Stimulated activated CD4-positive, alpha-beta T cell treated with anti-CD3 and anti-CD28 coated beads, Interleukin-4, amount 100 ng/mL, for 48 hours (primary cell): ENCODE data around the gene COPS9.

Experiments
- DNase-seq, 2 donors: peaks; one replicate each; pipeline ENCODE4 v3.0.0-alpha.2; 2020; ENCODE audit warnings: low read depth in 2 of 2

COPS9 gene

DNA sequence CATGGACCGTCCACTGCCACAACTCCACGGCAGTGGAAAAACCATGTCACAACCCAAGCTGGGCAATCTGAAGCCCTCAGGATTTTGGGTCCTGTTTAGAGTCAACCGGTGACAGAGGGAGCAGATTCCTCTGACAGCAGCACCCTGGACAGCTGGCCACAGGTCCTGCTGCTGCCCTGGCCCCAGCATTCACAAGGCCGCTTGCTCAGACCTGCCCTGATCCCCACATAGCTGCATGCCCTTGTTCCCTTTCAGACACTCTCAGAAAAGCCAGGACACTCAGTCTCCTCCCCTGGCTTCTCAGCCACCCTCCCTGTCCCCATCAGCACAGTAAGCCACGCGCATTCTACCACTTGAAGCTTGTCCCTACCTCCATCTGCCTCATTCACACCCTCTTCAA is 1.6 kb downstream of the COPS9 start:
- DNase-seq = no peak

DNA sequence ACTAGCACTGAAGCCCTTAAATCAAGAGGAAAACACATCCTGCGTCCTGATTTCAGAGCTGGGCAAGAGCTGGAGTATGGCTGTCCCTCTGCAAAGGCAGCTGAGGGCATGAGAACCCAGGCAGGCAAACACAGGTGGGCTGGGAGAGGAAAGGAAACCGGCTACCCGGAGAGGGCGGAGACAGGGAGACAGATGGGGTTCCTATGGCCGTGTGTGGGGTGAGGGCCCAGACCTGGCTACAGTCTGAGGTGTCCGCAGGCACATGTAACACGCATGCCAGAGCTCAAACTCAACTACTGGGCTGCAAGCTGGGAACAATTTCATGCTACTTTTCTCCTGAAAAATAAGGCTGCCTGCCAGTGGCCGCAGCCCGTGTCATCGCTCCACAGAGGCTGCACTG is 2.7 kb downstream of the COPS9 start:
- no peak for DNase-seq

DNA sequence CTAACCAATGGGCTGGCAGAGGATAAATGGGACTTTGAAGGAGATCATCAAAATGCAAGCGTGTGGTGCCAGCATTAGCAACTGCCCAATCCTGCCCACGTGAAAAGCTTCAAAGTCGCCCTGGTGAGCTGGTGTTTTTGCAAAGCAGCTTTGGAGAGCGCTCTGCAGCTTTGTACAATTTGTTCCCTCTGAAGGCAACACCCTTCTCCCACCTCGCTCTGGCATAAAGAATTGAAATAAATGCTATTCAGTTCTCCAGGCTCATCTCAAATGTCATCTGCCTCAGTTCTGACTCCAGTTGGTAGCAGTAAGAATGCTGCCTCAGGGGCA is 3.5 kb downstream of the COPS9 start:
- DNase-seq = no peak

DNA sequence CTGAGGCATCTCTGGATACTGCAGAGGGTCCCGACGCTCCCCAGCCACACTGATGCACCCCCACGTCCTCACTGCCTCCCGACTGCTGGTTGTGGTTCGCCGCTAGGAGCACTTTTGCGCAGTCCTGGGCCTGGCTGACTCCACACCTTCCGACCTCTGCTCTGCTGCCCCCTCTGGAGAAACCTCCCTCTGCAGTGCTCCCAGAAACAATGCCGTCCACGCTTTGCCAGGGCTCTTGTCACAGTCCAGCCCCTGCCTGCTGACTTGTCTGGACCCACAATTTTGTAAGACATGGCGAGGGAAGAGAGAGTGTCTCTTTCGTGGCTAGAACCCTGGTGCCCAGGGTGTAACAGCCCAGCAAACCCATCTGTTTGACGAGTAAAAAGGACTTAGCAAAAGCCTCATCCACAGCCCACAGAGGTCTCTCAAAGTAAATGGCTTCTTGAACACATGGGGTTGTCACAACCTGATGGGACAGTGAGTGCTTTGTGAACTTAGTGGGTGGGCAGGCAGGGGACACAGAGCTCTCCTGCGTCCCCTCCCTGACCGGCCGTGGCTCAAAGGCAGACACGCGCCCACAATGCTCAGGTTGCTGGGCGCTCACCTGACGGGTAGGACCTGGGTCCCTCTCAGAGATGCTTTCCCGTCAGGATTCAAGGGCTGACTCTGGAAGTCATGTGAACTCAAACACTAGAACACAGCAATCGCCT is 4.0 kb downstream of the COPS9 start:
- no peak for DNase-seq

DNA sequence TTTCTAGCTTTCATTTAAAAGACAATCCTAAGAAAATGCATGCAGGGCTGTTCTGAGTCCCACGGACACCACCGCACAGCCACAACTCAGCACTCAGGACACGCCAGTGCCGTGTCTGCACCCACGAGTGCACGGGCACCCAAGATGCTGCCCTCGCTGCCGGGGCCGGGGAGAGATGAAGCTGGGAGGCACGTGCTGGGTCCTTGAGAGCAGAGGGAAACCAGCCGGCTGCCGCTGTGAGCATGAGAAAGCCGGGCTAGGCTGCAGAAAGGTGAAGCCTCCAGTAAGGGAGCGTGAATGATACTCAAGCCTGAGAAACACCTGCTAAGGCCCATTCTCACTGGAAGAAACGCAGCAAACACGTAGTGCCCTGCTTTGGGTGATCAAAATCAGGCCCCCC is 4.8 kb downstream of the COPS9 start:
- no peak for DNase-seq

DNA sequence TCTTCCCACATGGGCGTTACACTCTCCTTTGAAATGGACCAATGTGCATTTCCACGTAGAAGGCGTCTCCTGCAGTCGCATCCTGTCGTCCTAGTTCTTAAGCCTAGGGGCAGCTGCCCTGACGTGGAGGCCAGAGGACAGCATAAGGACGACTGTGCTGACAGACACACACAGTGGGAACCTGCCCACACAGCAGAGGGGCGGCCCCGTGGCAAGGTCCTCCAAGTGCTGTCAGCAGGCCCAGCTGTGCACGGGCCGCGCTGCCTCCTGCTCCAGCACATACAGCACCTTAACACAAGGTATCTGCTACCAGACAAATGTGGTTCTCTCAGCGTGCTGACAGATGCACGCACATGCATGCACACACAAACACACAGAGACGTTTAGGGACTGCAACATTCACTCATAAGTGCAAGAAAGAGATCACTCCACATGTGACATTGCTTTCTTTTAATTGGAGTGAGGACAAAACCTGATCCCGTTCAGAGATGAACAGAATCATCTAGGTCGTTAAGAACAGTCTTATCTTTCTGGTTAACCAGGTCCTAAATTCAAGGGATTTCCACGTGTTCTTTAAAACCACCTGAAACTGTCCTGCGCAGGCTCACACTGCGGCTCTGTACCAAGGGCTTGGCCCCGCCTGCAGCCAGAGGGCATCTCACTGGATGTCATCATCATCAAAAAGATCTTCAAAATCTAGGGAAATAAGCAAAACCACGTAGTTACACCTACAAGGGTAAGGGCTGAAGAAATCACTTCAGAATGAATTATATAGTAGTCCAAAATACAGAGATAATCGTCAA is 5.5 kb downstream of the COPS9 start:
- no peak for DNase-seq

DNA sequence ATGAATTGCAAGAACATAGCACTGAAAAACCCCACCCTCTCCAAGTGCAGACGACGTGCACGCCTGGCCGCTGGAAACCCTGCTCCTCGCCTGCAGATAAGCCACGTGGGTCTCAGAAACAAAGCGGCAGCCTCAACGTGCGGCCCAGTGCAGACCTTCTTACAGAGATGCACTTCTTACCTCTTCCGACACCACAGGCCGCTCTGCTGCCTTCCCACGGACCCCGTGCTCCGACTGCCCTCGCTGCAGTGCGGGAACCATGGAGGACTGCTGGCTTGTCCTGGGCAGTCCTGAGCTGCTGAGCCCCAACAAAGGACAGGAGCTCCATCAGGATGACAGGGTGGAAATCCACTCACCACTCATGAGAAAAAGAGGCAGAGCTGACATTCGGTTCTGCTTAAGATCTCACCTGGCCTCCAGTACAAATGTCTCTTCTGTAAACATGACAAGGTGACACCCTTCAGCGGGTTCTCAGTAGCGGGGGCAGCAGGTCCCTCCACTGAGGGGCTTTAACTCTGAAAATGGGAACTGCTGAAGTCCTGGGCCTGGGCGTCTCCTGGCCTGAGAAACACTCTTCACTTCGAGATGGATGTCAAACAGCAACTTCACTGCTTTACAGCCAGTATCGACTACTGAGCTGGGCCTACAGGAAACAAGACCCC is 6.2 kb downstream of the COPS9 start:
- DNase-seq = no peak

DNA sequence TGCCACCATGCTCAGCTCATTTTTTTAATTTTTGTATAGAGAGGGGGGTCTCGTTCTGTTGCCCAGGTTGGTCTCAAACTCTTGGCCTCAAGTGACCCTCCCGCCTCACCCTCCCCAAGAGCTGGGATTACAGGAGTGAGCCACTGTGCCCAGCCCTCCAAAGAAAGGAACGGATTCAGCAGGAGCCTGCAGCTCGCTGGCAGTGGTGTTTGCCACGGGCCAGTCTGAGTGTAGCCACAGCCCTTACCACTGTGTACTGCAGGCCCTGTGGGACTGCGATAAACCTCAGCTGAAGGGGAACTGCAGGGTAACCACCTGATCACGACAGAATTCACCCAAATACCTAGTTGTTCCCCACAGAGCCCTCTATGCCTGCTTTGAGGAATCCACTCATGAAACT is 6.8 kb downstream of the COPS9 start:
- no peak for DNase-seq

DNA sequence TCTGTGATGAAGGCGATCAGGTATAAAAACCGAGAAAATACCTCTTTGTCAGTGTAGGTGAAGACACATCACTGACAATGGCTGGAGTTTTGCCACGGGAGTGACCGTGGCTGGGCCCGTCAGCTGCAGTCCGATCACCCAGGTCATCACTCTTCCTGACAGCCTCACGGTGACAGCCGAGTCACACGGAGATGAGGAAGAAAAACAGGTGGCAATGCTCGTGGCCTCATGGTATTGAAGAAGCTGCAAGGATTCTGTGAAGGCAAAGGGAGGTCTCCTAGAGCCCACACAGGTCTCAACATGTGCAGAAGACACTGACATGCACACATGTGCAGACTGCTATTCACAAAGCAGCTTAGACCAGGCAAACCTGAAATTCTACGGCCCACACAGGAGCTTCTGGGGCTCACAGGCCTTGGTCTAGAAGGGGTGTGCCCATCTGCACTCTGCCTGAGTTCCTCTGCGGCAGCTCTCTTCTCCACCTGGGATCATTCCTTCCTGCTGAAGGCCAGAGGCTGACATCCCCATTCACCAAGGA is 7.4 kb downstream of the COPS9 start:
- DNase-seq = no peak

DNA sequence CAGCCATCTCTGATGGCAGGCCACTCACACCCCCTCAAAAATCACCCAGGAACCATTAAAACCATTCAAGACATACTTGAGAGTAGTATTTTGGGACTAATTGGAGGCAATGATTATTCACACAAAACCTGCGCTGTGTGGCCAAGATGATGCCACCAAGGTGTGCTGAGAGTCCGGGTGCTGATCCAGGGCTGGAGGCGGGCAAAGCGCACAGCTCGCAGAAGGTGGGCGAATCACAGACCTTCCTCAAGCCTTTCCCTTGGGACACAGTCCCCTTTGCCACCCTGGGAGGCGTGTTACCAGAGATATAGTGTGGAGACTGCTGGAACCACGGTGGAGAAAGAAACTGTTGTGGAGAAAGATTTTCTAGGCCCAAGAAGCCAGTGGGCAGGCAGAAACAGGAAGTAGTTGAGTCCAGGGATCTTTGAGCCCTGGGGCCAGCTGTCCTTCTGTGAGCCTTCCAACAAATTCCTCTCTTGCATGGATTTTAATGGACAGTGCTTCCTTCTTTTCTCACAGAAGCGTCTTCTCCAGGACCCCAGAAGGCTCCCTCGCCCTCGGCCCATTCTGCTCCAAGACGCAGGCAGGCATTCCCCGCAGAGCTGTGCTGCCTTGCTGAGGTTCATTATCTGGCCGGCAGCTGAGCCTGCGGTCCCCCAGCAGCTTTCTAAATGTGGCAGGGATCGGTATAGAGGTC is 8.0 kb downstream of the COPS9 start:
- DNase-seq = no peak

DNA sequence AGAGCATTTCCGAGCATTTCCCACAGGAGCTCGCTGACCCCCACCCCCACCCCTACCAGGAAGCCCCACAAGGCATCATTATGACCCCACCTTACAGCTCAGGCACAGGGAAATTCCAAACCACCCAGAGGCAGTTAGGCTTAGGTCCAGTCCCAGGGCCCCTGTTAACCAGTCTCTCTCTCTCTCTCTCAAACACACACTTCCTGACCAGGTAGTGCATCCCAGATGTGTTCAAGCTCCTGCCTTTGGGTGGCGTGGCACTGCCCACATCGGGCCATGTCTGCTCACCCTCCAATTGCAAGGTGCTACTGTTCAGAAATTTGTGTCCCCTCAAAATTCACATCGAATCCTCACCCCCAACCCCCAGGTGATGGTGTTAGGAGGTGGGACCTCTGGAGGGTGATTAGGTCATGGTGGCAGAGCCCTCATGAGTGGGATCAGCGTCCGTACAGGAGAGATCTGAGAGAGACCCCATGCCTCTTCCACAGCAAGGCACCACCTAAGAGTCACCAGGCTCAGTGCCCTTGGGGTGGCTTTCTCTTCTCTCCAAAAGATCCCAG is 8.8 kb downstream of the COPS9 start:
- DNase-seq = no peak

DNA sequence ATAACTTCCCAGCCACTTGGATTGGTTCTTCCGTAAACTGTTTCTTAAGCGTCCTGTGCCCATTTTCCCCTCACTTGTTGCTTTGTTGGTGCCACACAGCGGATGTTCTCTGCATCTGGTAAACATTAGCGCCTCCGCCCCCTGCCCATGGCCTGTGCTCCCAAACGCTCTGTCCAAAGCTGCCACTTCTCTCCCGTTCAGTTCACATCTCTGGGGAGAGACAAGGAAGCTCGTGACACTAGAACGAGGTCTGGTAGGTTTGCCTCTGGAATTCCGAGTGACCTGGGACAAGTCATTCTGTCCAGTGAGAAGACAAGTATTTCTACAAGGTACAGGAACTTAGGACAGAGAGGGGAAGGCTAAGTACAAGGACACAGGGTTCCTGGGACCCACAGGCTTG is 9.4 kb downstream of the COPS9 start:
- no peak for DNase-seq

DNA sequence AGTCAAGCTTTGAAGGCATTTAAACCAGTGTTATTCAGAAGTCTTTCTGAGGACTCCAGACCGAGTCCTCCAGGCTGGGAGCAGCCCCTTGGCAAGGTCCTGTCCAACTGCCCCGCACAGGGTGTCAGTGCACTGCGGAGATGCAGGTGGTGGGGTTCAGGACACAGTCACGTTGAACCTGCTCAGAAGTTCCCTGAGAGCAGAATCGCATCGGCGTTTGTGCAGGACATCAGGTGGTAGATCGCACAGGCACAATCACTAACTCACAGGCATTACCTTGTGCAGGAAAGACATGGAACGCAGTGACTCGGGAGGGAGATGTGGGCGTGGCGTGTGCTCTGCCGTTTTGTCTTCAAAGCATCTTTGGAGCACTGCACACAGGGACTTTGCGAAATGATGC is 10.4 kb downstream of the COPS9 start:
- no peak for DNase-seq

DNA sequence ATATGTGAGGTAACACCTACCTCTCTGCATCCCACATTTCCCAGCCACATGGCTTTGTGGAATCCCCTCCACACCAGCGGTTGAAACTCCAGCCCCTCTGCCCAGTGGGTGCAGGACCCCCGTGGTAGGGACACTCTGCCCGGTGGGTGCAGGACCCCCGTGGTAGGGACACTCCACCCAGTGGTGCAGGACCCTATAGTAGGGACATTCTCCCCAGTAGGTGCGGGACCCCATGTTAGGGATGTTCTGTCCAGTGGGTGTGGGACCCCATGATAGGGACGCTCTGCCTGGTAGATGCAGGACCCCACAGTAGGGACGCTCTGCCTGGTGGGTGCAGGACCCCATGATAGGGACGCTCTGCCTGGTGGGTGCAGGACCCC is 11.5 kb downstream of the COPS9 start:
- DNase-seq = no peak

DNA sequence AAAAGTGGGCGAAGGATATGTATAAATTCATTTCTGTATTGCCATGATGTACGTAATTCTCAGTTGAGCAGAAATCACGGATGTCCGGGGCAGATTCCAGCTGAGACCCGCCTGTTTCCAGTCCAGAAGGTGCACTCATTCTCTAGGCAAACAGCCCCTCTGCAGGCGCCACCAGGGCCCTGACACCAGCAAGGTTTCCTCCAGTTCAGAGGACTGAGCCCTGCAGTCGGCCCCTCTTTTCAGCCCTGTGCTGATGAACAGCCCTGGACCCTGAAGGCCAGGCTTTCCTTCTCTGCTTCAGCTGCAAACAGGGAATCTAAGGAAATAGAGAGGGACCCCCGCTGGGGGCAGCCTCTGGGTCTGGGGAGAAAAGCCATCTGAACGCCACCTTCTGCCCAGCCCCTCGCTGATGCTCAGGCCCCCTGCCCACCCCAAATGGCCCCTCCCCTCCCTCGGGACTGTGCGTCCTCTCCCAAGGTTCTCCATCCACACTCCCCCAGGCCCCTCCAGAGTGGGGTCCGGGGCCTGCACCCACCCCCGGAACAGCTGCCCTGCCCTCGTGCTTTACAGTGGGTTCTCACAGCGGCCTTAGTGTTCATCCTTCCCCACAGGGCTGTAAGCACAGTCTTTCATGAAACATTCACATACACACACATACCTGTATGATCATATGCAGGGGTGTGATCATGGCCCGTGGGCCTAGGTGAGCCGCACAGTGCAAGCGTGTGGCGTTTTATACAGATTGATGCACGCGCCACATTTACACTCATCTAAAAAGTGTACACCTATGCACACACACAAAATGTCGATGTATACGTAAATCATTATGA is 12.1 kb downstream of the COPS9 start:
- no peak for DNase-seq

DNA sequence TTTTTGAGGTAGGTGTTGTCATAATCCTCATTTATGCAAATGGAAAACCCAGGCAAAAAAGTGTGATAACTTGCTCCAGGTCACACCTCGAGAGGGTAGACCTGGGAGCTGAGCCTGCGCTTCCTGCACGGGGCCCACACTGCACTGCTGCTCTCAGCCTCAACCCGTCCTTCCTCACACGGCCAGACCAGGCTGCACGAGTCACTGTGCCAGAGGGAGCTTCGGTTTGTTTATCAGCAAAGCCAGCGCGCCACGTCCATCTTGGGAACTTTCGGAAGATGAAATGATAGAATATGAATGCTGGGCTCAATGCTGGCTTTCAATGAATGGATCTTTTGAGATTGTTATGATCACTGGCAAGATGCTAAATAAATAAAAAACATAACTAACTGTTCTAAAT is 14.4 kb downstream of the COPS9 start:
- DNase-seq = no peak

DNA sequence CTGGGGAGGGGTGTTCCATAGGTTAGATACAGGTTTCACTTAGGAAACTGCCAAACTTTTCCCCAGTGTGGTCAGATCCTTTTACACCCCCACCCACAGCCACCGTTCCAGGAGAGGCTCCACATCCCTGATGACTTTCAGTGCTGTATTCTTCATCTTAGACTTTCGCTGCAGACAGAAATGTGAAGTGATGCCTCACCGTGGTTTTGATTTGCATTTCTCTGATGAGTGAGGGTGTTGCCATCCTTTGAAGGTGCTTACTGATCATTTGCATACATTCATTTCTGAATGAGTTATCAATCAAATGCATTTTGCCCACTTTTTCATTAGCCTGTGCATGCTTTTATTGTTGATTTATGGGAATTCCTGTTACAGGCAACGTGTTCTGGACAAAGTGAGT is 14.9 kb downstream of the COPS9 start:
- DNase-seq = peak in 1 of 2 donors; percentile 16

DNA sequence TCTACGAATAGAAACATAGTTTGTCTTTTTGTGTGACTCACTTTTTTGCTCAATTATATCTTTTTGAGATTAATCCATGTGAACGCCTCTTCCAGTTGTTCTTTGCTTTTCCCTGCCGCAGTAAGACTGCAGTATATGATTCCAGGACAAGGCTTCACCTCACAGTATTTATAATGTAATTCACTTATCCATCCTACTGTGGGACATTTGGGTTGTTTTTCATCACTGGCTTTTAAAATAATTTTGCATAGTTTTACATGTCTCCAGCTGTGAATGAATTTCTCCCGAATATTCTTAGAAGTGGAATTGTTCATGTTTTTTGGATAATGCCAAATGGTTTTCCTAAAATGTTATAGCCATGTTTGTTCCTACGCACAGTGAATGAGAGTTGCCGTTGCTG is 21.9 kb downstream of the COPS9 start:
- no peak for DNase-seq

DNA sequence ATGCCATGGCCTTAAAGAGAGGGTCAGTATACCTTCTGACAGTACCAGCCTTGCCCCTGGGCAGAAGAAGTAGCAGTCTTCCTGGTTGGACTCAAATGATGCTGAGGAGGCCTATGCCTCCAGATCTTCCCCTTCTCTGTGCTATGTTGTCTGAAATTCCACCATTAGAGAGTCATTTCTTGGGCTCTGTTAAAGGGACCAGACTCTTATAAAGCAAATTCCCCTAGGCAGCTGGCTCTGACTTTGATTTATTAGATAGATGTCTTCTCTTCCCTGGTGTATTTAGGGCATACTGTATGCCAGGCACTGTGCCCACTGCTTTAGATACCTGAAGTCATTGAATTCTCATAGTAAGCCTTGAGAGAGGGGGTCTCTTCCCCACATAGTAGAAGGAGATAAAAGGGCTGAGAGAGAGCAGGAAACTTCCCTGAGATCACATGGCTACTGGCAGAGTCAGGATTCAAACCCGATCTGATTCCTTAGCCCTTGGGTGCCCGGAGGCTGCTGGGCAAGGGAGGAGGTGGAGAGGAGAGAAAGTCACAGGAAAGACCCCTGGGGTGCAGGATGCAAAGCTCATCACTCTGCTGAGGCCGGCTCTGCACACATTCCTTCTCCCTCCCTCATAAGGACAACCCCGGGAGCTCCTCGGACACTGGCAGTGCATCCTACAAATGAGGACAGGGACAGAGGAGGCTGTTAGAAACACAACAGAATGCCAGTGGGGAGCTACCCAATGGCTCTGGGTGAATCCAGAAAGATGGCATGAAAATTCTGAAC is 23.0 kb downstream of the COPS9 start:
- DNase-seq = no peak

DNA sequence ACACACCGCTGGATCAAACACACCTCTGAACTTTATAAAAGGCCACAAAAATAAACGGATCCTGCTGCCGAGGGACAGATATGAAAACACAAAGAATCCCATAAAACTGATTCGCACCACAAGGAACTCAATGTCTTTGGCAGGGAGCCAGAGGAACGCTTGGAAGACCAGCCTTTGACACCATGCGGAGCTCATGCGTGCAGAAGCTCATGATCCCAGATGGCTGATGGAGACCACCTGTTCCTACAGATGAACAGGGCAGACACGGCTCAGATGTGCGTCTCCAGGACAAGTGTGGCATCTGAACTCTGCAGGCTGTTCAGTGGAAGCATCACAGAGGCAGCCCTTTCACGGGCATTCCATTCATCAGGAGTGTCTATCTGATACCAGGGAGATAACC is 24.9 kb downstream of the COPS9 start:
- no peak for DNase-seq
